Suppressor macrophage treated with lipopolysaccharide for 4 hours (primary cell): ENCODE results near the gene SRP68.

Experiments
- DNase-seq: peaks from one replicate; pipeline ENCODE4 v3.0.0-alpha.2; 2020

Gene SRP68

GRCh38 chr17:76072148-76072858 lies at the start of gene SRP68:
TSS of gene SRP68 (minus strand) at chr17:76072517. CDS start at chr17:76072491, 26 bp downstream.
- peak; percentile 94 for DNase-seq

GRCh38 chr17:76121932-76122430 lies 49.7 kb upstream of the SRP68 start:
- DNase-seq = no peak

- DNase-seq = no peak
Observed at GRCh38 chr17:76120658-76121008, 48.3 kb upstream of the SRP68 start.

DNA sequence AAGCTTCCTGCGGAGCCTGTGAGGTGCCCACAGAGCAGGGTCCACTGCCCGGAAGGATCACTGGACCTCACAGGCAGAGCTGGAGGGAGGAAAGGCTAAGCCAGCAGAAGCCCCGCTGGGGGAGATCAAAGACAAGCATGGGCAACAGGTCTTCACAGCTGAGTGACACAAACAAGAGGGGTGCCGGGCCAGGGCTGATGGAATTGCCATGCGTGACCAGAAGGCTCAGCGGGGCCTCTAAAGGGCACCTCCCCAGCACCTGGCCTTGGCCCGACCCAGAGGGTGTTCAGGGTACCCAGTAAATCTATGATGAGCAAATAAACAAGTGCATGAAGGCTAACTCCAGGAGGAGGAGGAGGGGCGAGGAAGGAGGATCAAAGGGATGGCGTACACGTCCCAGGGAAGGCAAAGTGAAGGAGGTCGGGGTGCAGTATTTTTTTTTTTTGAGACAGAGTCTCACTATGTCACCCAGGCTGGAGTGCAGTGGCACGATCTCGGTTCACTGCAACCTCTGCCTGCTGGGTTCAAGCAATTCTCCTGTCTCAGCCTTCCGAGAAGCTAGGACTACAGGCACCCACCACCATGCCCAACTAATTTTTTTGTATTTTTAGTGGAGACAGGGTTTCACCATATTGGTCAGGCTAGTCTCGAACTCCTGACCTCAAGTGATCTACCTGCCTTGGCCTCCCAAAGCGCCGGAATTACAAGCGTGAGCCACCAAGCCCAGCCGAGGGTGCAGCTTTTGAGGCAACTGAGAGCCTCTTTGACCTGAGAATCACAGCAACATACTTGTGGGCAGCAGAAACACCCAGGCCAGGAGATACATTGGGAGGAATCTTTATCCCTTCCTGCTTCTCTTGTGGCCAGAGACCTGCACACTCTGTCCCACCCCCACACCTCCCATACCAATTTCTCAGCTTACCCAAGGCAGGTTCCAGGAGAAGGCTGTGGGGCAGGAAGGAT lies 47.4 kb upstream of the SRP68 start:
- DNase-seq = no peak

- no peak for DNase-seq
Observed at GRCh38 chr17:76115138-76115754, 42.9 kb upstream of the SRP68 start.

DNA sequence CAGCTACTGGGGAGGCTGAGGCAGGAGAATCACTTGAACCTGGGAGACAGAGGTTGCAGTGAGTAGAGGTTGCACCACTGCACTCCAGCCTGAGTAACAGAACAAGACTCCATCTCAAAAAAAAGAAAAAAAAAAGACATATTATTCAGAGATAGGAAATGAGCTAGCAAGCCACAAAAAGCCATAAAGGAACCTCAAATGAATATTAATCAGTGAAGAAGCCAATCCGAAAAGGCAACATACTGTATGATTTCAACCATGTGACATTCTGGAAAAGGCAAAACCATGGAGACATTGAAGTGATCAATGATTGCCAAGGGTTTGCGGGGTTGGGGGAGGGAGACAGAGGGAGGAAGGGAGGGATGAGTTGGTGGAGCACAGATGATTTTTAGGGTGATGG lies 39.6 kb upstream of the SRP68 start:
- no peak for DNase-seq

DNA sequence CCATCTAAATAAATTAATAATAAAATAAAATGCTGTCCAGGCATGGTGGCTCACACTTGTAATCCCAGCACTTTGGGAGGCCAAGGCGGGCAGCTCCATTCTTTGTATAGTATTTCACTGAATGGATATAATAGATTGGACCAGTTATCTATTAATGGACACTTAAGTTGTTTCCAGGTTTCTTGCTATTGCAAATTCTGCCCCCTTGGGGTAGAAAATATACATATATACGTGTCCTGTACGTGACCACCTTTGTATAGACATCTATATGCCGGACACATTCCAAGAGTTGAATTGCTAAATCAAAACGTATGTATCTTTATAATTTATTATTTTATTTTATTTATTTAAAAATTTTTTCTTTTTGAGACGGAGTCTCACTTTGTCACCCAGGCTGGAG lies 35.2 kb upstream of the SRP68 start:
- peak; percentile 20 for DNase-seq

DNA sequence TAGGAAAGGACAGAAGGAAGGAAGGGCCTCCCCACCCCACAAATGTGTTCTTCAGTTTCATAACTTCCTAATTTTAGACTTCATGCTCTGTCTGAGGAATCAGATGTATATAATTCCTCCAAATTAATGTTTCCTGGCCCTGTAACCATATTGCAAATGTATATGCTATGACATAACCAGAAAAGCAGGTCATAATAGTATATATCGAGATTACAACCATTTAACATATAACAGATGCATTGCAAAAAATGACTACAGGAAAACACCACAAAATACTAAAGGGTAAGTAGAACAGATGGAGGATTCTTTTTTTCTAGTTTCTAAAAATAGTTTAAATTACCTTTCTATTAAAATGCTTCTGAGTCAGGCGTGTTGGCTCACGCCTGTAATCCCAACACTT lies 34.4 kb upstream of the SRP68 start:
- DNase-seq = no peak

DNA sequence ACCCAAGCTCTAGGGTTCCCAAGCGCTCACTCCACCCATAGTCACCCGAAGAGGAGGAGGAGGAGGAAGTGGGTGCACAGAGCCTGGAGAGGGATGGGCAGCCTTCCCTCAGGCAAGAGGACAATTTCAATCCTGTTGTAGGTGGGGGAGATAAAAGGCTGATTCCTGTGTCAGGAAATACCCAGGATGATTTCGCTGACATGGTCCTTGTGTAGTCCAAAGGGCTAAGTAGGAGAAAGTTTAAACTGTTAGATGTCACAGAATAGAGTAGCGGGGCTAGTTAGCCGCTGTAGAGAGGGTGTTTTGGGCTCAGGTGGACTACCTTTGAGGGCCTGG lies 32.5 kb upstream of the SRP68 start:
- no peak for DNase-seq

DNA sequence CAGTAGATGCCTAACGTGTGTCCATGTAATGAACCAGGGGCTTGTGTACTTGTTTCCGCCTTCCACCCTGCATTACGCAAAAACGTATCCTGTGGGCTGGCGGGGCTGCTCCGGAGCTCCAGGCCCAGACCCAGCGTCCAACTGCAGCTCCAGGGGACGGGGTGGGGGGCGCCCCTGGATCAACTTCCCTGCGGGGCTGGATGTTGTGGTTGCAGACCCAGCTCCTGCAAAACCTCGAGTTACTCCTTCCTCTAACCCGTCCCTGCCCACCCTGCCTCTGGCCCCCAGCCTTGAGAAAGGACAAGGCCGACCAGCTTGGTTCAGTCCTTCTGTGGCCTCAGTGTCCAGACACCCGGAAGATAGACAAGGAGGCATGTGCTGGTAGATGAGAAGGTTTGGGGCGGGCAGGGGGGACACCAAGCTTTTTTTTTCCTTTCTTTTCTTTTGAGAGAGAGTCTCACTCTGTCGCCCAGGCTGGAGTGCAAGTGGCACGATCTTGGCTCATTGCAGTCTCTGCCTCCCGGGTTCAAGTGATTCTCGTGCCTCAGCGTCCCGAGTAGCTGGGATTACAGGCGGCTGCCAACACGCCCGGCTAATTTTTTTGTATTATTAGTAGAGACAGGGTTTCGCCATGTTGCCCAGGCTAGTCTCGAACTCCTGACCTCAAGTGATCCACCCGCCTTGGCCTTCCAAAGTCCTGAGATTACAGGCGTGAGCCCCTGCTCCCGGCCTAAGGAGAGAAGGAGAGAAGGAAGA lies 32.0 kb upstream of the SRP68 start:
- DNase-seq = no peak

DNA sequence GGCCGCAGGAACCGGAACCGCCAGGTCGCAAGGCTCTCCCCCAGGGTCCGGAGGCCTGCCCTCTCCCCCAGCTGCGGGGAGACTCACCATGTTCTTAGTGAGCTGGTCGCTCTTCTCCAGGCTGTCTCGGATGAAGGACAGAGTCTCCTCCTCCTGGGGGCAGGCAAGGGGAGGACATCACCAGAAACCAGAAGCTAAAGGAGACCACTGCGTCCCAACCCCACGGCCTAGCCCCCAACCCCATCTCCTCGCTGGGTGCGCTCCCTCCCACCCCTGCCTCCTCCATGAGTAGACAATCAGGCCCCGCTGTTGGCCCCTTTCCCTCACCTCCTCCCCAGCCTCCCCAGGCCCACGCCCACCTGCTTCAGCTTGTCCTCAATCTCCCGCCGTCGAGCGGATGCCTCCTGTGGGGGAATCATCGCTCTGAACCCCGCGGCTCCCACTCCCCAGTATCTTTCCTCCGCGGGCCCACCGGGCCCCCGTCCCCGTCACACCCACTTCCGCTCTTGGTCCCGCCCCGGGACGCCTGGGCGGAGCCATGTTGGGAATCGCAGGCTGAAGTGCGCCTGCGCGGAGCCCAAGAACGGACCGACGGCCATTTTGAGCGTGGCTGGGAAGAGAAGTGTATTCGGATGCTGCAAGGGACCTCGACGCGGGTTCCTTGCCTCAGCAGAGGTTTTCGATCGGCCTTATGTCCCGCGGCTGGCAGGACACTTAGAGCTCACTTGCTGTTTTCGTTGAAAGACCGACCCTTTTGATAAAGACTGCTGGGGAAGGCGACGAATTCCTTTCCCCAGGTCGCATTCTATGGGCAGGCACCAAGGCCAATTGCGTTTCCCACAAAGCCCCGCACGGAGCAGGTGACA lies 31.2 kb upstream of the SRP68 start, which contains the start of gene EXOC7:
TSS of gene EXOC7 (minus strand) at position 514 of the 866 bp plus-strand sequence. CDS start at position 419, 95 bp downstream.
- DNase-seq = peak; percentile 98

GRCh38 chr17:76102944-76103273 lies 30.6 kb upstream of the SRP68 start:
- DNase-seq = no peak

- DNase-seq = no peak
Observed at GRCh38 chr17:76097716-76098295, 25.5 kb upstream of the SRP68 start.

- DNase-seq = no peak
Observed at GRCh38 chr17:76095943-76096342, 23.6 kb upstream of the SRP68 start.

DNA sequence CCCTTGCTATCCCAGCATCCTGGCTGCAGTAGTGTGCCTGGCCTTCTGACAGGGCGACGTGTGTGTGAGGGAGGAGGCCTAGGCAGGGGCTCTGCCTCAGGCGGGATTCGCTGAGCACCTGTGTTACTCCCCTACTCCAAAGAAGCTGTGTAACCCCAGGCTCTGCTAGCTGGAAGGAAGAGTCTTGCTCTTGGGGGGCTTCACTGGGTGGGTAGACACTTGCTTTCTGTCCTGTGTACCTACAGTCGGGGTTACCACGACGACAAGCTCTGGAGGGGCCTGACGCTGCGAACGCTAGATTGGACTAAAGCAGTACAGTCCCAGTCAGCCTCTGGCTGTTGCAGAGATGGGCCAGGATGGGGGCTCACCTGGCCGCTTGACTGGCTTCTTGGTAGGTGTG lies 21.7 kb upstream of the SRP68 start:
- DNase-seq = no peak

DNA sequence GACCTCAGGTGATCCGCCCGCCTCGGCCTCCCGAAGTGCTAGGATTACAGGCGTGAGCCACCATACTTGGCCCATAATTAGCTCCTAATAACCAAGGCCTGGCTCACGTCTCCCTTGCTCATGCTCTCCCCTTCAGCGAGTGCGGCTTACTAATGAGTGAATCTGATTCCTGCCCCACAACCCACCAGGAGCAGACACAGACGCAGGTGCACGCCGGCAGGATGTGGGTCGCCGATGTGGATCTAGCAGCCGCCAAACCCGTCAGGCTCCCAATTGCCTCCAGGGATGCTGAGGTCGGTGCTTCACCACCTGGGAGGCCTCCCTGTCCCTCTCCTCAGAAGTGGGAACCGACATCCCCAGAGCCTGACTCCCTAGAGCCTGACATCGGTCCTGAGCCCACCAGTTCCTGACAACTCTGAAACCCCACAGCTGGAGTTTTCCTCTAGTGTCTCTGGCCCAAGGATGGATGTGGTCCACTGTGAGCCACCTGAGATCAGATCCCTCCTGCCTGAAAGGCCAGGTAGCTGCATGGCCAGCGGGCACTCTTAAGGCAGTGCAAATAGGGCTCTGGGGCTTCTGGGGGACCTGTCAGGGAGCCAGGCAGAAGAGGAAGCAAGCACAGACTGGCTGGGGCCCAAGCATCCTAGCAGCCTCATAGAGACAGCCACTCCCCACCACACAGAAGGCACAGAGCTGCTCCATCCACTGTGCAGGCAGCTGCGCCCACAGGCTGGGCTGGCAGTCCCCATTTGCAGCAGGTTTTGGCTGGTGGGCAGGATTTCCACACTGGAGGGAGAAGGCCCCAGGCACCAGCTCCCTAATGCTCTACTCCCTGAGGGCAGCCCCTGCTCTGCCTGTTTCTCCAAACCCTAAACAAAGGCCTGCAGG lies 20.5 kb upstream of the SRP68 start:
- DNase-seq = no peak

DNA sequence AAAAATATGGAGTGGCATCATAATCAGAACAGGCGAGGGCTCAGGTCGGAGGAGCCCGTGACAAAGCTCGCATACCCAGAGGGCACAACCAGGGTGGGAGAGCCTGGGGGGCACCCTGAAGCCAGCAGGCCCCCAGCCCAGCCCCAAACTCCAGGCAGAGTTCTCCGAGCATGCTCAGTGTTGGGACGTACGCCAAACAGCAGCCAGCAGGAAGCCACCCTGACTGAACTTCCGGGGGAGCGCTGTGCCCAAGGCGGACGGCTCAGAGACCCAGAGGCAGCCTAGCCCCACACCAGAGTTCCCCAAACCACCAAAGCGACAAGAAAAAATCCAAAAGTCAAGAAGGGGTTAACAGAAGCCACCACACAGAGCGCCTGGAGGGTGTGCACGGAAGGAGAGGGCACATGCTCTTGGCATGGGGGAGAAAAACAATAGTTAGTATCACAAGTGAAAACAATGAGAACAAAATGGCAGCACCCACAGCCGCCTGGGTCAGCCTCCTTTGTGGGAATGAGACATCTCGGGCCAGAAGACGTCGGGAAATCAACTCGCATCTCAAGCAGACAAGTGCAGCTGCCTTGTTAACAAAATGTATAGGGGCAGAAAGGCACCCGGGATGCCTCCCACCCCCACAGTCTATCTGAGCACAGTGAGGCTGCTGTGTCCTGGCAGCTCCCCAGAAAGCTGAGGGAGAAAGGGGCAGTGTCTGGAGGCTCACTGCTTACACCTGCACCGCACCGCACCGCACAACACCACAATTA lies 19.4 kb upstream of the SRP68 start:
- no peak for DNase-seq

DNA sequence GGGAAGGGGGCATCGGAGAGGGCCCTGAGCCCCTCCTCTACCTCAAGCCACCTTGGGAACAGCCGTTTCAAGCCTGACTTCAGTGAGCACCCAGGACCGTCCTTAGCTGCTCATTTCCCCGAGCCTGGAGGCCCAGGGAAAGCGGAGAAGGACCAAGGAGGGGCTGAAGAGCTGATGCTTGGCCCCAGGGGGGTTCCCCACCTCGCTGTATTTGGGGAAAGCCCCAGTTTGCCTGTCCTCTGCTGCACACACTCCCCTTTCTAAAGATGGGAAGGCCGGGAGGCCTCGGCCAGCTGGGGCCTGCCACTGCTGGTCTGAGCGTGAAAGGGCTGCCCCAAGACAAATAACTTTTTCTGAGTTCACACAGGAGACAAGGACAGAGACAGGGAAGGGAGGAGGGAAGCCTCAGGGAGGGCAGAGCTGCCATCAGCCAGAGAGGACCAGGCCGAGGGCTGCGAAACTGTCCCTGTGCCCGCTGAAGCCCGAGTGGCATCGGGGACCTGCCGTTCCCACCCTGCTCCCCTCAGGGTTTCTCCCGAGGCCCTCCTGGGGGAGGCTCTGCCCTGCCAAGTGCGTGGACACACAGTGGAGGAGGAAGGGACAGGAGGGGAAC lies 18.3 kb upstream of the SRP68 start:
- no peak for DNase-seq
